PC-9 (cell line): Measurements from ENCODE around the gene FNDC3B.

Experiments used
- EZH2 ChIP-seq: fragments of 200-600 bp; sonication (generic); IDR thresholded peaks from 2 replicates; pipeline ENCODE4 v1.8.0; 2017; ENCODE audit warnings: antibody characterized with exemption, low read depth
- TF ChIP-seq, protein P1 (sequence below): fragments of 200-600 bp; sonication (generic); conservative IDR thresholded peaks from 2 replicates; pipeline ENCODE4 v1.6.1; 2017; ENCODE audit warnings: mixed run types, antibody characterized with exemption, mild to moderate bottlenecking, moderate library complexity

DNA sequence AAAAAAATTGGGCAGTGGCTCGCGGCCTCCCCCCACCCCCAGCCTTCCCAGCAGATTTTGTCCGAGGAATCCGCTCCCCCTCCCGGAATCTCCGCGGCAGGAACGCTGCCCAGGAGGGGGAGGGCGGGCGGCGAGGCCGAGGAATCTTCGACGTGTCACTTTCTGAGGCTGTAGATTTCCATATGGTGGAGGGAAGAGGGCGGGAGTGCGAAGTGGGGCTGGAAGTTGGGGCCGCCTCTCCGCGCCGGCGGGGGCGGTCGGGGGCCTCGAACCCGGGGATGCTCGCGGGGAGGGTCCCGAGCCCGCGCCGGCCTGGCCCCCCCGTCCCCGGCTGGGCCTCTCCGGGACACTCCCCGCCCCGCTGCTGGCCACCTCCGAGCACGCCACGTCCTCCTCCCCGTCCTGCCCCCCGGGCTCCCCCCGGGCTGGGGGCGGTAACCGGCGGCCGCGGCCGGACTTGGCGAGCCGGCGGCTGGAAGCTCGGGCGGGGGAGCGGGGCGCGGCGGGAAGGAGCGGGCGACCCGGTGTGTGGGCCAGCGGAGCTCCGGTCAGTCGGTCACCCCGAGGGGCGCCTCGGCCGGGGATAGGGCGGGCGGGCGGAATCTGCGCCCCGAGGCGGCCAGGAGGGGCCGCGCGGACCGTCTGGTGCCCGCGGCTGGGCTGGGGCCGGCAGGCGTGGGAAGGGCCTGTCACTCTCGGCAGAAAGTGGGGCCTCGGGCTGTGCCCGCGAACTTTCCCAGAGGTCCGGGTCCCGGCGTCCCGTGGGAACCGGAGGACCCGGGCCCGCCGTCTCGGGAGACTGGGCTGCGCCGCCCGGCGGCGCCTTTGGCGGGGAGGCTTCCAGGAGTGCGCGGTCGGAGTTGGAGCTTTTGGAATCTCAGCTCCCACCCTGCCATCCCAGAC, 951 bp downstream of the FNDC3B start:
- TF ChIP-seq, protein P1, sequence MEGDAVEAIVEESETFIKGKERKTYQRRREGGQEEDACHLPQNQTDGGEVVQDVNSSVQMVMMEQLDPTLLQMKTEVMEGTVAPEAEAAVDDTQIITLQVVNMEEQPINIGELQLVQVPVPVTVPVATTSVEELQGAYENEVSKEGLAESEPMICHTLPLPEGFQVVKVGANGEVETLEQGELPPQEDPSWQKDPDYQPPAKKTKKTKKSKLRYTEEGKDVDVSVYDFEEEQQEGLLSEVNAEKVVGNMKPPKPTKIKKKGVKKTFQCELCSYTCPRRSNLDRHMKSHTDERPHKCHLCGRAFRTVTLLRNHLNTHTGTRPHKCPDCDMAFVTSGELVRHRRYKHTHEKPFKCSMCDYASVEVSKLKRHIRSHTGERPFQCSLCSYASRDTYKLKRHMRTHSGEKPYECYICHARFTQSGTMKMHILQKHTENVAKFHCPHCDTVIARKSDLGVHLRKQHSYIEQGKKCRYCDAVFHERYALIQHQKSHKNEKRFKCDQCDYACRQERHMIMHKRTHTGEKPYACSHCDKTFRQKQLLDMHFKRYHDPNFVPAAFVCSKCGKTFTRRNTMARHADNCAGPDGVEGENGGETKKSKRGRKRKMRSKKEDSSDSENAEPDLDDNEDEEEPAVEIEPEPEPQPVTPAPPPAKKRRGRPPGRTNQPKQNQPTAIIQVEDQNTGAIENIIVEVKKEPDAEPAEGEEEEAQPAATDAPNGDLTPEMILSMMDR, result no peak; the same call in 1 of the 2 replicates
- TF ChIP-seq EZH2, result no peak
